GM21825 (cell line): ENCODE results near the gene KSR1.

ENCODE experiments used
- ATAC-seq: cut with Tn5 transposase; IDR thresholded peaks from one replicate; pipeline ENCODE4 v1.9.1; 2021; ENCODE audit warnings: mild to moderate bottlenecking, moderate library complexity; ENCODE audit not compliant: unreplicated experiment

KSR1 gene

DNA sequence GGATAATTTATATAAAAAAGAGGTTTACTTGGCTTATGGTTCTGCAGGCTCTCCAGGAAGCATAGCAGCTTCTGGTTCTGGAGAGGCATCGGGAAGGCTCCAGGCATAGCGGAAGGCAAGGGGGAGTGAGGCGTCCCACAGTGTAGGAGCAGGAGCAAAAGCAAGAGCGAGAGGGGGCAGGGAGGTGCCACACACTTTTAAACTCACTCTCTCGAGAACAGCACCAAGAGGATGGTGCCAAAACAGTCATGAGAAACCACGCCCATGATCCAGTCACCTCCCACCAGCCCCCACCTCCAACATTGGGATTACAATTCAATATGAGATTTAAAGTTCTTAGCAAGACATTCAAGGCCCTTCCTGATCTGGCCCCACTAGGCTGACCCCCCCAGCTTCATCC is 124.8 kb downstream of the KSR1 start:
- no peak for ATAC-seq

GRCh38 chr17:27582696-27583095 is 126.4 kb downstream of the KSR1 start:
- no peak for ATAC-seq

DNA sequence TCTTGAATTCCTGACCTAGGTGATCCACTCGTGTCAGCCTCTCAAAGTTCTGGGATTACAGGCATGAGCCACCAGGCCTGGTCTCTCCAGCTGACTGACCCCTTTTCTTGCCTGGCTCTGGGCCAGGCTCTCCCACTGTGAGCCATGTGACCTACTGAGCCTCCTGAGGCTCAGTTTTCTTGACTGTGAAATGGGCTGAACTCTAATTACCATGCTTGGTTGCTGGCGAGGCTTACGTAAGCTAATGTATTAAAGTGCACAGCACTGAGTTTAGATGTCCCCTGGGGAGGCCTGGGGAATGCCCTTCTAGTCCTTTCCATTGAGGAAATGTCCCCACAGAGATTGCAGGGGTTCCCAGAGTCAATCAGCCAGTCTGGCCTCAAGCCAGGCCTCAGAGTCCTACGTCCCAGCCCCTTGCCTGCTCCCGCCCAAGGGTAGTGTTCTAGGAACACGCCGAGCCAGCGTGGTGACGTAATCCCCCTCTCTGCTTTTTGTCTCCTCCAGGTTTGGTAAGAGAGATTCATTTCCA is 129.0 kb downstream of the KSR1 start:
- ATAC-seq: no peak

DNA sequence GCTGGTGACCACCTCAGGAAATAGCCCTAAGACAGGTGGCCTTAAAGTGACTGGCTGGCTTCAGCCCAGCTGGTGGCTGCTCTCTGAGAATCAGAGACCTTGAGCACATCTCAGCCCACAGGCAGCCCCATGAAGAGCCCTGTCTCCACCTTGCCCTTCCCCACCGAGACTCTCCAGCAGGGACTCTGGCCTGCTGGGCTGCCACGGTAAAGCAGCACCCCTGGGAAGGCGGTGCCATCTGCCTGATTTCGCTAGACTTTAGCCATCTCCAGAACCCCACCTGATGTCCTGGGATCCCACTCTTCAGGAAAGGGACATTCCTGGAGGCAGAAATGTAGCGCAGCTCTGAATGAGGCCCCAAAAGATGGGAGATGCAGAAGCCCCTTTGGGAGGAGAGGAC is 129.5 kb downstream of the KSR1 start:
- no peak for ATAC-seq

- no peak for ATAC-seq
These were observed 130.0 kb downstream of the KSR1 start for GRCh38 chr17:27586203-27586721.

DNA sequence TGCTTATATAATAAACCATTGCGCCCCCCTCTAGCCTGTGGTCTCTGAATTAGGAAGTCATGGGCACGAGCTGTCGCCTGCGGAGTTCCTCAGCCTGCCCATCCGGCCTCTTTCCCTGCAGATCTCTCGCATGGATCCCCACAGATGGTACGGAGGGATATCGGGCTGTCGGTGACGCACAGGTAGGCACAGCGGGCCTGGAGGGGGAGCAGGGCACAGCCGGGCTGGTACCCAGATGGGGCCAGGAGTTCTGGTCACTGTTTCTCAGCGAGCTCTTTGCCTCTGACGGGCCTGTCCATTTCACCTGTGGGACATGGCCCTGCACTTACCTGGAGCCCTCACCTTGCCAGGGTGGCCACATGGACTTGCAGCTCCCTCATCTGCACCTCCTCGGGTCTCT is 132.1 kb downstream of the KSR1 start:
- ATAC-seq: no peak

GRCh38 chr17:27590864-27591263 is 134.6 kb downstream of the KSR1 start:
- ATAC-seq: no peak

GRCh38 chr17:27591986-27592385 is 135.7 kb downstream of the KSR1 start:
- no peak for ATAC-seq

- no peak for ATAC-seq
These were observed 137.1 kb downstream of the KSR1 start for GRCh38 chr17:27593232-27593856.

- no peak for ATAC-seq
These were observed 137.6 kb downstream of the KSR1 start for GRCh38 chr17:27593857-27594255.

DNA sequence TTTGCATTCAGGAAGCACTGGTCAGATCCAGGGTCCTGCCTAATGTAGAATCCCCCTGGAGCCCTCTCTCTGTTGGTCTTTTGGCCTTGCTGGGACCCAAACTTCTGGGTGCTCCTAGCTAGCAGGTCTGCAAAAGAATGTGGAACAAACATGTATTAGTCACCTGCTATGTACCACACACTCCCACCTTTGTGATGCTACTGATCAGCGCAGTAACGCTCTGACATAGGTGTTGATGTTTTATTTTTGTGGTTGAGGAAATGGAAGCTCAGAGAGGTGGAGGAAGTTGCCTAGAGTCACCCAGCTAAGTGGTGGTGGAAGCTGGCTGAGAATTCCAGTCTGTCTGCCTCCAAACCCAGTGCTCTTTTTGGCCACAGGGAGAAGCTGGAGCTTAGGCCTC is 139.0 kb downstream of the KSR1 start:
- no peak for ATAC-seq

GRCh38 chr17:27596096-27596495 is 139.8 kb downstream of the KSR1 start:
- no peak for ATAC-seq

DNA sequence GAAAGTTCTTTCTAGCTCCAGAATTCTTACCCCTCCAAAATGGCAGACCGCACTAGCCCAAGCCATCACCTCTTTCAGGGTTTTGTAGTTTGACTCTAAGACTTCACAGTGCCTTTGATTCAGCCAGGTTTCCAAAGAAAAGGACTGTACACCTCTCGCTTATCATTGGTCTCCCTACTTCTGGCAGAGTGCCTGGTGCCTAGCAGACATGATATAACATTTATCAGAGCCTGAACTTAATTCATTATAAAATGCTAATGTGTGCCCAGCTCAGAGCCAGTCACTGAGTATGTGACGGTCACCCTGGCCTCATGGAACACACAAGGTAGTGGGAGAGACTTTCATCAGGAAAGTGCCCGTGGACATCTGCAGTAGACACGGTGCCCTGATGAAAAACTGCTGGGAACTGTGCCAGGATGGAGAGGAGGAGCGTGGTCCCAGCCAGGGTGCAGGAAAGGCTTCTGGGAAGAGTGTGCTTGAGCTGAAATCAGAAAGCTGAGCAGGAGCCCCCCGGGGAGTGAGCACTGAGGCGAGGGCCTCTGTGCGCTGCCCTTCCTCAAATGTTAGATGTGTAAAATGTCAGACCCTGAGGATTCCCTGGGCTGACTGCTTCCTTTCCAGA is 140.4 kb downstream of the KSR1 start:
- ATAC-seq: no peak

- ATAC-seq: no peak
These were observed 140.9 kb downstream of the KSR1 start for GRCh38 chr17:27597188-27597580.

- no peak for ATAC-seq
These were observed 141.6 kb downstream of the KSR1 start for GRCh38 chr17:27597783-27598320.

DNA sequence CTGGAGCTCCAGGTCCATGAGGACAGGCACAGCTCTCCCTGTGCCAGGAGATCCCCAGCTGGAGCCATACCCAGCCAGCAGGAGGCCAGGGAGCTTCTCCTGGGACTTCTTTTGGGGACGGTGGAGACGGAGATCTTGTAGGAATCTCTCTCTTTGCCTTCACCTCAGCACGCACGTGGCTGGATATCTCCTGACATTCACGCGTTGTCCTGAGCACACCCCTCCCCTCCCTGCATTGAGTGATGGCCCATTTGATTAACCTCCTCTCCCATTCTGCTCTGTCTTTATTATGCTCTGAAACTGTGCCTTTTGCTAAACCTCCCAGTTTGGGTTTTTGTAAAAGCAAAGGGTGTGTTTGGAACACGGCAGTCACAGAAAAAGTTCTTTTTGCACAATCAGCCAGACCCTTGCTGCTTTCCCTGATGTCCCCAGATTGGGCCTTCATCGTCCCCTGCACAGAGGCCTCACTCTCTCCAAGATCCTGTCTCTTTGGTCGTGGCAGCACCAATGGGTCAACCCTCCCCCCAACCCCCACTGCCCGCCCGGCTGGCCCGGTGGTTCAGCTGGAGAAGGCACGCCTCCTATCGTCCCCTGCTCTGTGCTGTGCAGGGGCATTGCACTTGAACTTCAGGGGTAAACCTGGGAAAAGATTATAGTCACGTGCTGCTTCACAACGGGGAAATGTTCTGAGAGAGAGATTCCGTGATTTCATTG is 142.2 kb downstream of the KSR1 start:
- no peak for ATAC-seq

- no peak for ATAC-seq
These were observed 144.2 kb downstream of the KSR1 start for GRCh38 chr17:27600471-27600870.

GRCh38 chr17:27601069-27601974 is 145.1 kb downstream of the KSR1 start:
- no peak for ATAC-seq

DNA sequence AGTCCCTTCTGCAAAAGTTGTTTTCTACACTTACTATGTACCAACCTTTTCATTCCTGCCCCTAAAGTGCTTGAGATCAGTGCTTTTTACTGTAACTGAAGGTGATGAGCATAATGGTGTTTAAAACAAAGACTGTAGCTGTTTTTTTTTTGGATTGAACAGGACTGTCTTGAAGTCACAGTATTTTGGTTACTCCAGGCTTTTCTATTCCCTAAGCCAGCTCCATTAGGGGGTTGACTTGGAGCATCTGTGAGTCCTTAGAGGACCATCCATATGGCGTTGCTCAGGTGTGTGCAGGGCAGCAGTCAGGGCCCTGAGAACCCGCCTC is 145.7 kb downstream of the KSR1 start:
- ATAC-seq: no peak

- no peak for ATAC-seq
These were observed 146.6 kb downstream of the KSR1 start for GRCh38 chr17:27602721-27603420.
